Measurements from ENCODE around the gene ITIH5. TPM values are rescaled to one million over a fixed set of nuclear protein-coding genes. Genes with fewer than 3 reads are reported as not detected.

Gene ITIH5
- total RNA-seq, 2 experiments from 2014 or later, result not detected

GRCh38 chr10:7547829-7548228 is 118.9 kb downstream of the ITIH5 start:
- Mint-ChIP-seq H3K4me3 (no peak overlapping the region), H3K27ac (no peak overlapping the region), H3K27me3 (no peaks in the 10 kb centered on the region), H3K36me3 (ENCODE audit: low read depth) (no peaks in the 10 kb centered on the region), H3K4me1 (ENCODE audit: low read depth) (no peaks in the 10 kb centered on the region), H3K9me3 (no peaks in the 10 kb centered on the region)
- no peaks in the 10 kb centered on the region for H3K4me1 ChIP-seq (ENCODE audit: insufficient read depth, low read length)
- no peak overlapping the region for H3K4me3 ChIP-seq (ENCODE audit: low read length)
- no peaks in the 10 kb centered on the region for H3K36me3 ChIP-seq (ENCODE audit: insufficient read depth, low read length)
- DNase-seq (no peak), ATAC-seq (ENCODE audit: poor library complexity) (no peak)
- H3K27ac ChIP-seq (ENCODE audit: low read depth in 1 of 2, low read length in 2 of 2), result no peak overlapping the region
- H3K27me3 ChIP-seq (ENCODE audit: control insufficient read depth in 1 of 2, insufficient read depth in 2 of 2, low read length in 2 of 2), result no peaks in the 10 kb centered on the region
- TF ChIP-seq CTCF (IDR thresholded peaks at IDR 0.05), result no peak
- intact Hi-C loops (cut with DNase I, micrococcal nuclease), result no loop called here
- H3K9me3 ChIP-seq (ENCODE audit: control insufficient read depth in 1 of 2, insufficient read depth in 1 of 2, low read length in 2 of 2), result no peaks in the 10 kb centered on the region
- POLR2A ChIA-PET, result no interaction called here
- CTCF ChIA-PET, result no interaction called here

- Histone ChIP-seq H3K36me3 (ENCODE audit: insufficient read depth, low read length) (no peaks in the 10 kb centered on the region), H3K27ac (ENCODE audit: low read depth in 1 of 2, low read length in 2 of 2) (no peak overlapping the region), H3K4me1 (ENCODE audit: insufficient read depth, low read length) (no peaks in the 10 kb centered on the region), H3K4me3 (ENCODE audit: low read length) (no peak overlapping the region), H3K9me3 (ENCODE audit: control insufficient read depth in 1 of 2, insufficient read depth in 1 of 2, low read length in 2 of 2) (no peaks in the 10 kb centered on the region), H3K27me3 (ENCODE audit: control insufficient read depth in 1 of 2, insufficient read depth in 2 of 2, low read length in 2 of 2) (no peaks in the 10 kb centered on the region)
- no peaks in the 10 kb centered on the region for H3K27me3 Mint-ChIP-seq
- no peaks in the 10 kb centered on the region for H3K9me3 Mint-ChIP-seq
- DNase-seq (no peak), ATAC-seq (ENCODE audit: poor library complexity) (no peak)
- ChIA-PET CTCF (no interaction called here), POLR2A (no interaction called here)
- H3K4me3 Mint-ChIP-seq, result no peak overlapping the region
- H3K4me1 Mint-ChIP-seq (ENCODE audit: low read depth), result no peaks in the 10 kb centered on the region
- H3K36me3 Mint-ChIP-seq (ENCODE audit: low read depth), result no peaks in the 10 kb centered on the region
- H3K27ac Mint-ChIP-seq, result no peak overlapping the region
- no peak for TF ChIP-seq CTCF (IDR thresholded peaks at IDR 0.05)
- intact Hi-C loops (cut with DNase I, micrococcal nuclease), result no loop called here
Observed at GRCh38 chr10:7547206-7547605, 119.6 kb downstream of the ITIH5 start.

- intact Hi-C loops (cut with DNase I, micrococcal nuclease), result no loop called here
- CTCF ChIA-PET, result no interaction called here
- no peaks in the 10 kb centered on the region for H3K27me3 Mint-ChIP-seq
Observed at GRCh38 chr10:7546385-7546967, 120.3 kb downstream of the ITIH5 start.

More at GRCh38 chr10:7546385-7546967, 120.3 kb downstream of the ITIH5 start:
- DNase-seq (no peak), ATAC-seq (ENCODE audit: poor library complexity) (no peak)
- no peaks in the 10 kb centered on the region for H3K36me3 Mint-ChIP-seq (ENCODE audit: low read depth)
- Histone ChIP-seq H3K27ac (ENCODE audit: low read depth in 1 of 2, low read length in 2 of 2) (no peak overlapping the region), H3K4me3 (ENCODE audit: low read length) (no peak overlapping the region), H3K4me1 (ENCODE audit: insufficient read depth, low read length) (no peaks in the 10 kb centered on the region), H3K27me3 (ENCODE audit: control insufficient read depth in 1 of 2, insufficient read depth in 2 of 2, low read length in 2 of 2) (no peaks in the 10 kb centered on the region), H3K36me3 (ENCODE audit: insufficient read depth, low read length) (no peaks in the 10 kb centered on the region), H3K9me3 (ENCODE audit: control insufficient read depth in 1 of 2, insufficient read depth in 1 of 2, low read length in 2 of 2) (no peaks in the 10 kb centered on the region)
- no peak overlapping the region for H3K27ac Mint-ChIP-seq
- no peak for TF ChIP-seq CTCF (IDR thresholded peaks at IDR 0.05)
- POLR2A ChIA-PET, result no interaction called here
- H3K4me3 Mint-ChIP-seq, result no peak overlapping the region
- no peaks in the 10 kb centered on the region for H3K9me3 Mint-ChIP-seq
- no peaks in the 10 kb centered on the region for H3K4me1 Mint-ChIP-seq (ENCODE audit: low read depth)

Data from CD4-positive, alpha-beta T cell (primary cell).